Naive thymus-derived CD4-positive, alpha-beta T cell (primary cell): Measurements from ENCODE around the gene WDR27. TPM values are rescaled to one million over a fixed set of nuclear protein-coding genes. Genes with fewer than 3 reads are reported as not detected.

Experiments used
- ATAC-seq: fragments of 150-1000 bp; cut with Tn5 transposase; 2 replicates; pipeline ENCODE4 v1.10.0; 2021; ENCODE audit warnings: mild to moderate bottlenecking, moderate library complexity
- CTCF ChIA-PET: fragments of 350-600 bp; sonication (Branson Sonifier 250); formaldehyde crosslinking; loops from one replicate; lab custom pipeline; 2021; ENCODE audit warnings: antibody characterized with exemption; lab: Charles Lee
- POLR2A ChIA-PET: fragments of 350-600 bp; sonication (Branson Sonifier 250); formaldehyde crosslinking; loops from one replicate; lab custom pipeline; 2021; ENCODE audit warnings: antibody characterized with exemption, inconsistent platforms; lab: Charles Lee
- DNase-seq, 9 donors: peaks; one replicate each; pipeline versions ENCODE4 v3.0.0 to v3.0.0-alpha.2; 2020 to 2022; ENCODE audit warnings: mixed read lengths in 1 of 9
- H3K27ac ChIP-seq: one replicate; pipeline ENCODE4 v1.7.0; 2013; ENCODE audit warnings: mild to moderate bottlenecking, low read depth, low read length, moderate library complexity
- H3K27me3 ChIP-seq, 2 donors: one replicate each; pipeline ENCODE4 v1.7.0; 2013; ENCODE audit warnings: low read length in 2 of 2, mild to moderate bottlenecking in 2 of 2, moderate library complexity in 2 of 2; ENCODE audit not compliant: control insufficient read depth in 2 of 2, insufficient read depth in 2 of 2
- H3K36me3 ChIP-seq, 3 experiments: 1 replicate in 2 of 3; 2 replicates in 1 of 3; pipeline ENCODE4 v1.7.0; 2013; ENCODE audit warnings: low read length in 3 of 3, mild to moderate bottlenecking in 3 of 3, moderate library complexity in 1 of 3; ENCODE audit not compliant: insufficient read depth in 3 of 3, control insufficient read depth in 2 of 3
- H3K4me1 ChIP-seq, 2 donors: one replicate each; pipeline ENCODE4 v1.7.0; 2013; ENCODE audit warnings: low read length in 2 of 2, mild to moderate bottlenecking in 2 of 2, moderate library complexity in 1 of 2; ENCODE audit not compliant: control insufficient read depth in 2 of 2, insufficient read depth in 2 of 2
- H3K4me3 ChIP-seq: 2 replicates; pipeline ENCODE4 v1.7.0; 2013; ENCODE audit warnings: mild to moderate bottlenecking, low read length
- H3K9me3 ChIP-seq, 3 experiments: 1 replicate in 2 of 3; 2 replicates in 1 of 3; pipeline ENCODE4 v1.7.0; 2013; ENCODE audit warnings: low read length in 3 of 3; ENCODE audit not compliant: control insufficient read depth in 2 of 3
- H3K27ac Mint-ChIP-seq, 9 donors: one replicate each; pipeline ENCODE4 v1.8.0; 2020 to 2022; ENCODE audit warnings: mixed read lengths in 9 of 9, mild to moderate bottlenecking in 8 of 9, moderate library complexity in 5 of 9, inconsistent platforms in 2 of 9
- H3K27me3 Mint-ChIP-seq, 5 donors: one replicate each; pipeline ENCODE4 v1.8.0; 2021 to 2022; ENCODE audit warnings: mixed read lengths in 5 of 5, mild to moderate bottlenecking in 1 of 5
- H3K36me3 Mint-ChIP-seq, 5 donors: one replicate each; pipeline ENCODE4 v1.8.0; 2020 to 2022; ENCODE audit warnings: mixed read lengths in 5 of 5, mild to moderate bottlenecking in 3 of 5, inconsistent platforms in 1 of 5
- H3K4me1 Mint-ChIP-seq, 7 donors: one replicate each; pipeline ENCODE4 v1.8.0; 2020 to 2022; ENCODE audit warnings: mixed read lengths in 7 of 7, mild to moderate bottlenecking in 3 of 7, inconsistent platforms in 1 of 7
- H3K4me3 Mint-ChIP-seq, 10 donors: one replicate each; pipeline ENCODE4 v1.8.0; 2020 to 2022; ENCODE audit warnings: mild to moderate bottlenecking in 10 of 10, mixed read lengths in 10 of 10, moderate library complexity in 6 of 10, inconsistent platforms in 2 of 10
- H3K9me3 Mint-ChIP-seq, 11 donors: one replicate each; pipeline ENCODE4 v1.8.0; 2020 to 2022; ENCODE audit warnings: mixed read lengths in 11 of 11, mild to moderate bottlenecking in 4 of 11, inconsistent platforms in 1 of 11, moderate library complexity in 1 of 11
- intact Hi-C, 2 donors: fragments of 100-400 bp; cut with micrococcal nuclease; formaldehyde crosslinking; loops; one replicate each; pipeline ENCODE4 v1.15.1; 2023
- polyA plus RNA-seq, 2 donors: library from polyadenylated mRNA; unstranded; fragments of 300-500 nt; fragmentation: Illumina TruSeq; gene quantifications; one replicate each; pipeline ENCODE4 v1.2.3, GENCODE V29; 2021
- total RNA-seq, 6 experiments: library from RNA in 5 of 6; stranded (reverse) in 5 of 6; gene quantifications; 1 replicate in 5 of 6; 2 replicates in 1 of 6; pipeline ENCODE4 v1.2.3 and lab custom pipeline; 2021 to 2026

Gene WDR27
- total and polyA plus RNA-seq, 7 experiments from 2014 or later: 6.7 to 89.0 (median 36.0) TPM

- intact Hi-C loops: no loop called here
- Mint-ChIP-seq H3K9me3 (peaks cover 0 to 6% (median 0%) of the 10 kb centered on the region in 11 donors), H3K27ac (no peak overlapping the region), H3K4me1 (no peaks in the 10 kb centered on the region), H3K36me3 (peaks cover 0 to under 1% (median 0%) of the 10 kb centered on the region in 5 donors), H3K27me3 (peaks cover 0 to 17% (median 8%) of the 10 kb centered on the region in 5 donors), H3K4me3 (no peak overlapping the region)
- Histone ChIP-seq H3K4me3 (no peak overlapping the region), H3K27me3 (no peaks in the 10 kb centered on the region), H3K9me3 (no peaks in the 10 kb centered on the region), H3K4me1 (no peaks in the 10 kb centered on the region), H3K36me3 (no peaks in the 10 kb centered on the region), H3K27ac (no peak overlapping the region)
- DNase-seq: no peak
- ChIA-PET POLR2A (no interaction called here), CTCF (no interaction called here)
- ATAC-seq: no peak
Observed at GRCh38 chr6:169424149-169424804, 277.6 kb downstream of the WDR27 start.

- Histone ChIP-seq H3K4me3 (no peak overlapping the region), H3K9me3 (no peaks in the 10 kb centered on the region), H3K36me3 (no peaks in the 10 kb centered on the region), H3K27ac (no peak overlapping the region), H3K4me1 (no peaks in the 10 kb centered on the region), H3K27me3 (no peaks in the 10 kb centered on the region)
- ChIA-PET CTCF (no interaction called here), POLR2A (no interaction called here)
- Mint-ChIP-seq H3K9me3 (peaks cover 0 to 5% (median 0%) of the 10 kb centered on the region in 11 donors), H3K4me3 (no peak overlapping the region), H3K4me1 (no peaks in the 10 kb centered on the region), H3K27ac (no peak overlapping the region), H3K27me3 (peaks cover 2 to 17% (median 11%) of the 10 kb centered on the region in 5 donors), H3K36me3 (no peaks in the 10 kb centered on the region)
- DNase-seq: no peak
- intact Hi-C loops: no loop called here
- no peak for ATAC-seq
Observed at GRCh38 chr6:169421586-169422264, 280.1 kb downstream of the WDR27 start.

GRCh38 chr6:169420912-169421543 lies 280.8 kb downstream of the WDR27 start:
- H3K27ac Mint-ChIP-seq: no peak overlapping the region
- H3K27me3 Mint-ChIP-seq: peaks cover 2 to 17% (median 11%) of the 10 kb centered on the region in 5 donors
- H3K4me3 Mint-ChIP-seq: peak overlapping the region in 1 of 10 donors; percentile 46
- peaks cover 0 to 4% (median 0%) of the 10 kb centered on the region in 11 donors for H3K9me3 Mint-ChIP-seq
- DNase-seq: peak in 1 of 9 donors; percentile 3
- H3K27ac ChIP-seq: no peak overlapping the region
- no peaks in the 10 kb centered on the region for H3K4me1 ChIP-seq
- H3K36me3 Mint-ChIP-seq: no peaks in the 10 kb centered on the region
- H3K9me3 ChIP-seq: no peaks in the 10 kb centered on the region
- H3K4me1 Mint-ChIP-seq: no peaks in the 10 kb centered on the region
- no peak for ATAC-seq
- H3K4me3 ChIP-seq: no peak overlapping the region
- no peaks in the 10 kb centered on the region for H3K27me3 ChIP-seq
- intact Hi-C loops: no loop called here
- ChIA-PET CTCF (no interaction called here), POLR2A (no interaction called here)
- no peaks in the 10 kb centered on the region for H3K36me3 ChIP-seq

- Histone ChIP-seq H3K27ac (no peak overlapping the region), H3K4me3 (no peak overlapping the region), H3K36me3 (no peaks in the 10 kb centered on the region), H3K4me1 (no peaks in the 10 kb centered on the region), H3K9me3 (peaks cover 0 to 7% (median 0%) of the 10 kb centered on the region in 3 experiments), H3K27me3 (no peaks in the 10 kb centered on the region)
- ATAC-seq (no peak), DNase-seq (no peak)
- Mint-ChIP-seq H3K27me3 (peaks cover 2 to 20% (median 12%) of the 10 kb centered on the region in 5 donors), H3K36me3 (peaks cover 0 to 13% (median 0%) of the 10 kb centered on the region in 5 donors), H3K4me3 (no peak overlapping the region), H3K9me3 (peaks cover 3 to 31% (median 10%) of the 10 kb centered on the region in 11 donors), H3K27ac (no peak overlapping the region), H3K4me1 (no peaks in the 10 kb centered on the region)
- intact Hi-C loops: no loop called here
- POLR2A ChIA-PET: no interaction called here
- CTCF ChIA-PET: no interaction called here
Observed at GRCh38 chr6:169417101-169417500, 284.7 kb downstream of the WDR27 start.

GRCh38 chr6:169416249-169416648 lies 285.6 kb downstream of the WDR27 start:
- Mint-ChIP-seq H3K4me3 (no peak overlapping the region), H3K9me3 (peaks cover 3 to 31% (median 10%) of the 10 kb centered on the region in 11 donors), H3K4me1 (no peaks in the 10 kb centered on the region), H3K27ac (no peak overlapping the region), H3K27me3 (peaks cover 2 to 21% (median 9%) of the 10 kb centered on the region in 5 donors), H3K36me3 (peaks cover 0 to 13% (median 0%) of the 10 kb centered on the region in 5 donors)
- Histone ChIP-seq H3K36me3 (no peaks in the 10 kb centered on the region), H3K9me3 (peaks cover 0 to 7% (median 0%) of the 10 kb centered on the region in 3 experiments), H3K4me1 (no peaks in the 10 kb centered on the region), H3K27ac (no peak overlapping the region), H3K4me3 (no peak overlapping the region), H3K27me3 (no peaks in the 10 kb centered on the region)
- ChIA-PET POLR2A (no interaction called here), CTCF (no interaction called here)
- ATAC-seq (no peak), DNase-seq (no peak)
- intact Hi-C loops: no loop called here

- no peak for DNase-seq
- Histone ChIP-seq H3K9me3 (peaks cover 0 to 7% (median 0%) of the 10 kb centered on the region in 3 experiments), H3K4me1 (no peaks in the 10 kb centered on the region), H3K36me3 (no peaks in the 10 kb centered on the region), H3K27me3 (no peaks in the 10 kb centered on the region), H3K27ac (no peak overlapping the region), H3K4me3 (no peak overlapping the region)
- Mint-ChIP-seq H3K4me3 (no peak overlapping the region), H3K36me3 (peaks cover 0 to 13% (median 0%) of the 10 kb centered on the region in 5 donors), H3K4me1 (no peaks in the 10 kb centered on the region), H3K27me3 (peaks cover 2 to 26% (median 8%) of the 10 kb centered on the region in 5 donors), H3K27ac (no peak overlapping the region), H3K9me3 (peaks cover 3 to 31% (median 10%) of the 10 kb centered on the region in 11 donors)
- CTCF ChIA-PET: interaction anchor here (0.6 kb wide), 1 partner anchor 38 kb away, joined by 3 read pairs; no protein-coding TSS in a partner anchor
- intact Hi-C loops: no loop called here
- ATAC-seq: no peak
- POLR2A ChIA-PET: no interaction called here
Observed at GRCh38 chr6:169415179-169415578, 286.6 kb downstream of the WDR27 start.
